Gastrocnemius medialis (tissue), 4 donors: ENCODE results near the gene OR2A25.

Experiments
- POLR2A ChIP-seq, 2 donors: fragments of 450-650 bp; IDR thresholded peaks; one replicate each; pipeline ENCODE4 v1.6.1; 2017; ENCODE audit warnings: antibody characterized with exemption in 2 of 2, mild to moderate bottlenecking in 2 of 2, moderate library complexity in 2 of 2
- TF ChIP-seq, protein P1 (sequence below), 5 experiments: fragments of 450-650 bp in 3 of 5; fragments of 200-600 bp in 2 of 5; sonication (generic) in 2 of 5; IDR thresholded peaks in 4 of 5; conservative IDR thresholded peaks in 1 of 5; 1 replicate in 4 of 5; 2 replicates in 1 of 5; pipeline ENCODE4 v1.5.1; 2016 to 2019; ENCODE audit warnings: antibody characterized with exemption in 5 of 5, mild to moderate bottlenecking in 3 of 5, moderate library complexity in 3 of 5

DNA sequence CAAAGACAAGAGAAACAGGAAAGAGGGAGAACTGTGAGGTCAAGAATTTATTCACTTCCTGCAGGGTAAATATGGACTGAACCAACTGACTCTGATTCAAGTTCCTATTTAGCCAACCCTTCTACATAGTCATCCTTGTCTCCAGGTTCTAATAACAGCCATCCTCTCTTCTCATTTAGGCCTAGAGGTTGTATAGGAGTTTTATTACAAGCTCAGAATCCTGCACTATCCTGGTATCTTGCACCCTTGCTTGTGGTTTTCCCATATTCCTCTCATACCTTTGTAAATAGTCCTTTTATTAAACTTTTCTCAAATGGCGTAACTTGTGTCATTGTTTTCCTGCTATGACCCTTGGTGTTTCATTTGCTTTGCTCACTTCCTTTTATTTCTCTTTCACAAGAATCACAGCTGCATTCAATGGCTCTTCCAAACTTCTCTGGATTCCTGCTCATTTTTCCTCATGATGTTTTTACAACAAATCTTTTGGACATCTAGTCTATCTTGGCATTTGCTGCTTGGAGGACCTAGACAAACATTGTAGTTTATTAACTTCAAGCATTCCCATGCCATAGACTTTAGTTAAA lies 33.2 kb upstream of the OR2A25 start:
- TF ChIP-seq, protein P1, sequence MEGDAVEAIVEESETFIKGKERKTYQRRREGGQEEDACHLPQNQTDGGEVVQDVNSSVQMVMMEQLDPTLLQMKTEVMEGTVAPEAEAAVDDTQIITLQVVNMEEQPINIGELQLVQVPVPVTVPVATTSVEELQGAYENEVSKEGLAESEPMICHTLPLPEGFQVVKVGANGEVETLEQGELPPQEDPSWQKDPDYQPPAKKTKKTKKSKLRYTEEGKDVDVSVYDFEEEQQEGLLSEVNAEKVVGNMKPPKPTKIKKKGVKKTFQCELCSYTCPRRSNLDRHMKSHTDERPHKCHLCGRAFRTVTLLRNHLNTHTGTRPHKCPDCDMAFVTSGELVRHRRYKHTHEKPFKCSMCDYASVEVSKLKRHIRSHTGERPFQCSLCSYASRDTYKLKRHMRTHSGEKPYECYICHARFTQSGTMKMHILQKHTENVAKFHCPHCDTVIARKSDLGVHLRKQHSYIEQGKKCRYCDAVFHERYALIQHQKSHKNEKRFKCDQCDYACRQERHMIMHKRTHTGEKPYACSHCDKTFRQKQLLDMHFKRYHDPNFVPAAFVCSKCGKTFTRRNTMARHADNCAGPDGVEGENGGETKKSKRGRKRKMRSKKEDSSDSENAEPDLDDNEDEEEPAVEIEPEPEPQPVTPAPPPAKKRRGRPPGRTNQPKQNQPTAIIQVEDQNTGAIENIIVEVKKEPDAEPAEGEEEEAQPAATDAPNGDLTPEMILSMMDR (IDR thresholded peaks at IDR 0.05 in 4 of 5, conservative IDR thresholded peaks at IDR 0.05 in 1 of 5): no peak
- TF ChIP-seq POLR2A (IDR thresholded peaks at IDR 0.05): no peak
